ENCODE data around the gene CSNK2A3. TPM values are rescaled to one million over a fixed set of nuclear protein-coding genes. Genes with fewer than 3 reads are reported as not detected.
"Not testable (repeated sequence)": the region's sequence is repeated elsewhere in the genome, so short reads cannot be mapped to it uniquely, and the experiment has no call there.

Gene CSNK2A3
- under 1 TPM; 0.57 to 0.64 TPM for total RNA-seq

- H3K27ac ChIP-seq; DNase-seq; intact Hi-C loops (cut with DNase I): not testable (repeated sequence)
Observed at GRCh38 chr11:11352878-11353277, at the start of gene CSNK2A3. Gene CSNK2A3 (minus strand): TSS chr11:11353250. CDS start chr11:11353119, 131 bp downstream.

DNA sequence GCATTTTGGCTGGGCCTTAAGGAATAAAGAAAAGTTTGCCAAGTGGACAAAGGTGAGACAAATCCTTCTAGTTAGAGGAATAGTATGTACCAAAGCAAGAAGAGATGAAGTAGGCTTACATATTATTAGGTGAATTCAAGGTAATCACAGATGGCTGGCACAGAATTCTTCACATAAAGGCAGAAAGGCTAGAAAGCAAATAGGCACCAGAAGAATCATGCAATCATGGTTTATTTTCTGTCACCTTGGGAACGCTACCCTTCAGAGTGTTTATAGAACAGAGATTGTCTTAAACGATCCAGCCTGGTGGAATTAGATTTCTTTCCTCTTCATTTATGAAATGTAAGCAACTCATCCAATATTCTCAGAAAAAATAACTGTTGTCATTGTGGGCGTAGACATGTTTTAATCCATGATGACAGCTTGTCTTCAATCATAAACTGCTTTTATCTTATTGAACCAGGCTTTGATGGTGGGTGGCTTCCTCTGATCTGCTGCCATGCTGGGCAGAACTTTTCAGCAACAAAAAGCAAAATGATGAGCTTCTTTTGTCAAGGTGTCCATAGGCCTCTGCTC is 49.0 kb upstream of the CSNK2A3 start:
- TF ChIP-seq CTCF (IDR thresholded peaks at IDR 0.05): no peak
- intact Hi-C loops (cut with DNase I): loop anchor here (10.0 kb wide), 1 partner anchor 383 kb away; no protein-coding TSS in a partner anchor
- Histone ChIP-seq H3K4me1 (no peaks in the 10 kb centered on the region), H3K36me3 (no peaks in the 10 kb centered on the region), H3K27me3 (no peaks in the 10 kb centered on the region), H3K9me3 (no peaks in the 10 kb centered on the region), H3K4me3 (no peak overlapping the region), H3K27ac (no peak overlapping the region), H3K9ac (ENCODE audit: low read depth in 2 of 2, low read length in 2 of 2) (no peak overlapping the region)
- no peak for DNase-seq

More at GRCh38 chr11:11352878-11353277, at the start of gene CSNK2A3:
- H3K36me3 ChIP-seq; H3K27me3 ChIP-seq; H3K4me1 ChIP-seq; H3K9me3 ChIP-seq; H3K4me3 ChIP-seq; H3K9ac ChIP-seq (ENCODE audit: low read depth in 2 of 2, low read length in 2 of 2): not testable (repeated sequence)

- TF ChIP-seq CTCF (IDR thresholded peaks at IDR 0.05): no peak
- no peak for DNase-seq
Observed at GRCh38 chr11:11400635-11401232, 47.7 kb upstream of the CSNK2A3 start.

DNA sequence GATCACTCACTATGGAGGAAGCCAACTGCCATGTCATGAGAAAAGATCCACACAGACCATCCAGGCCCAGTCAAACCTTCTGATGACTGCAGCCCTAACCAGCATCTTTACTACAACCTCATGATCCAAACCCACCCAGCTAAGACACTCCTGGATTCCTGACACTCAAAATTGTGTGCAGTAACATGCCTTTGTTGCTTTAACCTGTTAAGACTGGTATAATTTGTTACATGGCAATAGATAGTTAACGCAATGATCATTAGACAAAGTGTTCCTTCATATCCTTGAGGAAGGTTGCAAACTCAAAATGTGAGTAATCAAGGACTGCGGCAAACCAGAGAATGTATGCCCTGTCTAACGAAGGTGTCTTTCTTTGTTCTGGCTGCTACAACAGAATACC is 47.1 kb upstream of the CSNK2A3 start:
- no peaks in the 10 kb centered on the region for H3K4me1 ChIP-seq
- H3K36me3 ChIP-seq: no peaks in the 10 kb centered on the region
- H3K9ac ChIP-seq (ENCODE audit: low read depth in 2 of 2, low read length in 2 of 2): no peak overlapping the region
- no peak for TF ChIP-seq CTCF (IDR thresholded peaks at IDR 0.05)
- intact Hi-C loops (cut with DNase I): loop anchor here (10.0 kb wide), 1 partner anchor 385 kb away; no protein-coding TSS in a partner anchor
- no peak for DNase-seq
- H3K9me3 ChIP-seq: no peaks in the 10 kb centered on the region
- H3K4me3 ChIP-seq: no peak overlapping the region
- H3K27ac ChIP-seq: no peak overlapping the region
- H3K27me3 ChIP-seq: no peaks in the 10 kb centered on the region

More at GRCh38 chr11:11400635-11401232, 47.7 kb upstream of the CSNK2A3 start:
- no peaks in the 10 kb centered on the region for H3K4me1 ChIP-seq
- no peaks in the 10 kb centered on the region for H3K27me3 ChIP-seq
- H3K4me3 ChIP-seq: no peak overlapping the region
- H3K36me3 ChIP-seq: no peaks in the 10 kb centered on the region
- H3K9ac ChIP-seq (ENCODE audit: low read depth in 2 of 2, low read length in 2 of 2): no peak overlapping the region
- intact Hi-C loops (cut with DNase I): loop anchor here (10.0 kb wide), 1 partner anchor 384 kb away; no protein-coding TSS in a partner anchor
- H3K9me3 ChIP-seq: no peaks in the 10 kb centered on the region
- H3K27ac ChIP-seq: no peak overlapping the region

DNA sequence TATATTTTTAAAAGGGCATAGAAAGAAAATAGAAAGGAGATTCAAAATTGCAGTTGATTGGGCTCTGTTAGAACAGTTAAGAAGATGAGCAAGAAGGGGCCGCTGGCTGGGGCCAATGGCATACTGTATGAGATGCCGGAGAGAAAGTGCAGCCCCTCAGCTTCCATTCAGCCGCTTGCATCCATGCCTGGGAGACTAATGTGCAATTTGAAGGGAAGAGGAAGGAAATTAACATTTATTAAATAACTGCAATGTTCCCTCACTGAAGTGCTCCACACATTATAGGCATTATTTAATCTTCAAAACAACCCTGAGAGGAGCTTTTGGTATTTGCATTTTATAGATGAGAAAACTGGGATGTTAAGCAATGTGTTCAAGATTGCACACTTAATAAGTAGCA is 44.7 kb upstream of the CSNK2A3 start:
- Histone ChIP-seq H3K9ac (ENCODE audit: low read depth in 2 of 2, low read length in 2 of 2) (no peak overlapping the region), H3K4me3 (no peak overlapping the region), H3K9me3 (no peaks in the 10 kb centered on the region), H3K4me1 (no peaks in the 10 kb centered on the region), H3K36me3 (no peaks in the 10 kb centered on the region), H3K27ac (no peak overlapping the region), H3K27me3 (no peaks in the 10 kb centered on the region)
- intact Hi-C loops (cut with DNase I): no loop called here
- no peak for TF ChIP-seq CTCF (IDR thresholded peaks at IDR 0.05)
- no peak for DNase-seq

DNA sequence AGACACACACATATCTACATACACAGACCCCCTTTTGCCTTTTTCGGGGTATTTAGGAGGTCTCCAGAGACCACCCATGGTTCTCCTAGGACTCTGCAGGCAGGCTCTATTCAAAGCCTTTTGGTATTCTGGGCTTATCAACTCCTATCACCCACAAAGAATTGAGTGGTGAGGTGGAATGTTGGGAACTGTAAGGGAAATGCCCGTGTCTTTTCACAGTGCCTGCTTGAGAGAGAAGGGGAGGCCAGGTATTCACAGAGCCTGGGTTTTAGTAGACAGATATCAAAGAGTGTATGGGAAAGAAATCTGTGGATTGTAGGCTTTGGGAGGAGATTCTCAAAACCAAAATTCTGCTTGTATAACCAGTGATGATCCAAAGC is 44.0 kb upstream of the CSNK2A3 start:
- intact Hi-C loops (cut with DNase I): no loop called here
- TF ChIP-seq CTCF (IDR thresholded peaks at IDR 0.05): no peak
- H3K9me3 ChIP-seq: no peaks in the 10 kb centered on the region
- no peaks in the 10 kb centered on the region for H3K36me3 ChIP-seq
- no peaks in the 10 kb centered on the region for H3K4me1 ChIP-seq
- no peak overlapping the region for H3K9ac ChIP-seq (ENCODE audit: low read depth in 2 of 2, low read length in 2 of 2)
- no peaks in the 10 kb centered on the region for H3K27me3 ChIP-seq
- no peak for DNase-seq
- H3K4me3 ChIP-seq: no peak overlapping the region
- no peak overlapping the region for H3K27ac ChIP-seq
